ENCODE data around the gene KRT16. TPM values are rescaled to one million over a fixed set of nuclear protein-coding genes. Genes with fewer than 3 reads are reported as not detected.

The KRT16 gene
- total and polyA plus RNA-seq, 2 donors (not counting 3 experiments of a cell fraction or from before 2014, with no cell fraction given): not detected

GRCh38 chr17:41650794-41651624, 38.4 kb upstream of the KRT16 start:
- ChIA-PET CTCF (interaction anchor here (1.9 to 9.0 kb wide), 5 partner anchors 13 to 793 kb away, joined by 6 to 319 read pairs (median 44); no protein-coding TSS in a partner anchor), POLR2A (interaction anchor here (0.7 kb wide), 1 partner anchor 12 kb away, joined by 4 read pairs; no protein-coding TSS in a partner anchor)
- dilution Hi-C loops (cut with MboI; ENCODE audit: extremely low pct_ligation_motif_present, low sequenced_read_pairs) (no loop called here), intact Hi-C loops (cut with micrococcal nuclease) (no loop called here)
- H3K4me2 ChIP-seq (ENCODE audit: insufficient read depth, low read length): no peak overlapping the region
- no peaks in the 10 kb centered on the region for H3K9me3 ChIP-seq (replicated peaks; ENCODE audit: control insufficient read depth, insufficient read depth, low read length)
- no peak overlapping the region for H3K4me3 ChIP-seq (replicated peaks in 1 of 3; ENCODE audit: insufficient read depth in 1 of 3, low read depth in 1 of 3, low read length in 3 of 3)
- no peaks in the 10 kb centered on the region for H3K27me3 ChIP-seq (ENCODE audit: control insufficient read depth in 2 of 2, insufficient read depth in 2 of 2, low read length in 2 of 2)
- H3K36me3 ChIP-seq (ENCODE audit: control insufficient read depth in 2 of 2, extremely low read depth in 1 of 2, insufficient read depth in 2 of 2, low read length in 2 of 2): no peaks in the 10 kb centered on the region
- H3K9me1 ChIP-seq (replicated peaks; ENCODE audit: control insufficient read depth, extremely low read depth, insufficient read depth, low read length): no peaks in the 10 kb centered on the region
- H4K20me1 ChIP-seq (replicated peaks; ENCODE audit: control insufficient read depth, extremely low read depth, insufficient read depth, low read length): no peaks in the 10 kb centered on the region
- TF ChIP-seq GATA2 (IDR thresholded peaks at IDR 0.05; ENCODE audit: insufficient read depth, insufficient read length, low read depth, low read length): no peak
- no peak for TF ChIP-seq FOS (IDR thresholded peaks at IDR 0.05; ENCODE audit: borderline replicate concordance, insufficient read depth, low read length)
- TF ChIP-seq MYC (IDR thresholded peaks at IDR 0.05; ENCODE audit: low read depth, low read length): no peak
- TF ChIP-seq EZH2 (IDR thresholded peaks at IDR 0.05; ENCODE audit: borderline replicate concordance, low read depth, low read length, severe bottlenecking): no peak
- no peak for TF ChIP-seq POLR2A (IDR thresholded peaks at IDR 0.05; ENCODE audit: low read depth, low read length)
- TF ChIP-seq JUN (IDR thresholded peaks at IDR 0.05; ENCODE audit: borderline replicate concordance, insufficient read depth, insufficient read length, low read depth): no peak
- no peak for TF ChIP-seq CTCF (IDR thresholded peaks at IDR 0.05; ENCODE audit: extremely low read depth in 1 of 2, insufficient read depth in 1 of 2, low read depth in 1 of 2, low read length in 2 of 2)
- TF ChIP-seq POLR2AphosphoS5 (IDR thresholded peaks at IDR 0.05; ENCODE audit: insufficient read depth, low read depth, low read length): no peak
- TF ChIP-seq, protein P1, sequence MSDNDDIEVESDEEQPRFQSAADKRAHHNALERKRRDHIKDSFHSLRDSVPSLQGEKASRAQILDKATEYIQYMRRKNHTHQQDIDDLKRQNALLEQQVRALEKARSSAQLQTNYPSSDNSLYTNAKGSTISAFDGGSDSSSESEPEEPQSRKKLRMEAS (IDR thresholded peaks at IDR 0.05; ENCODE audit: insufficient read depth, insufficient read length): no peak
- DNase-seq (ENCODE audit: low read depth, low spot score): no peak
- H3K9ac ChIP-seq (replicated peaks; ENCODE audit: extremely low read depth, insufficient read depth, low read length): no peak overlapping the region
- H3K4me1 ChIP-seq (ENCODE audit: control insufficient read depth, extremely low read depth, insufficient read depth, low read length): peaks cover 7% of the 10 kb centered on the region
- no TSS peak for BruUV-seq (replicated peaks)
- no peak overlapping the region for H2AFZ ChIP-seq (ENCODE audit: low read depth, low read length)
- no peak overlapping the region for H3K27ac ChIP-seq (ENCODE audit: insufficient read depth, low read depth, low read length)
- FAIRE-seq: no peak
- H3K79me2 ChIP-seq (ENCODE audit: control insufficient read depth, insufficient read depth, low read length): no peaks in the 10 kb centered on the region
